CD4-positive, alpha-beta T cell treated with Interleukin-21 for 1 hour (primary cell): ENCODE measurements around the gene SLC35F1.

Source experiments
- DNase-seq: peaks from one replicate; pipeline ENCODE4 v3.0.0-alpha.2; 2020

Gene SLC35F1

DNA sequence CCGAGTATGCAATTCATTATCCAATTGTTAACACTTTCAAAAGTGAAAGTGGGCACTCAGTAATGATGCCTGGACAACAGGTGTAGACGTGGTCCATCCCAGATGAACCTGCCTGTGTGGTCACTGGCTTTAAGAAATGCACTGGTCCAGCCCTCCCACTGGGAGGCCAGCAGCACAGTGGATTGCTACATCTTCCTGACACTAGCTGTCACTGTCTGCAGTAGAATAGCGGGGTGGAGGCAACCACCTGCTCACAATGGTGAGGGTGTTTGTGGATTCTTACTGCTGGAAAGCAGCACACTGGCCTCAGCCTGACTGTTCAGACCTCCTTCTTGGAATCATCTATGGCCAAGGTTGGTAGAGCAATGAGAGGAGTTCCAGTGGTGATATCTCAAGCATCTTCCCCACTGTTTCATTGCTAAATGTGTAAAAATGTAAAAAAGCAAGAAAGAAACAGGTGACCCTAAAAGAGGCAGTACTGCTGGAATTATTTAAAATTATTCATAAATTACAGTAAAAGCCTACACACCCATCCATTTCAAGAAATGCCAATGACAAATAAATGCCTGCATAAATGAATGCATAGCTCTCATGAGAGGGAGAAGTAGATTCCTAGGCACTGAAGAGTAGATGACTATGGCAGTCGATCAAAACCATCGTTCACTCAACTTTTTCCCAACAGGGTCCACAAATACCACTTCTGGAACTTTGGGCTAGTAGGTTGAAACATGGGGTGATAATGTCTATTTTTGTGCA, 413.0 kb downstream of the SLC35F1 start:
- no peak for DNase-seq

DNA sequence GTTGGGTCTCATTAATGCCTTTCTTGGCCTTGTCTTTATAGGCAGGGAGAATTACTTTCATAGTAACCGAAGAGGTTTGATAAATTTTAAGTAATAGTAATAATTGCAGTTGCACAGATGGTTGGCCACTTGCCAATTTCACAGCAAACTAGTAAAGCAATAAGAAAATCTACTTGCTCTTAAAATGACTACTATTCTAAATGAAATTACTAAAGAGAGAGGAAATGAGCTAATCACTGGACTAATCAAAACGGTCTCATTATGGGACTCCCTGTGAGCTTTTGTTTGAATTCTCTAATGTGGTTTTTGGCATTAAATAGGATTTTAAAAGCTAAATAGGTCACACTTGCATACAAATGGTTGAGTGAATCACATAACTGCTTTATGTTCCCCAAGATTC, 413.6 kb downstream of the SLC35F1 start:
- DNase-seq, result no peak

DNA sequence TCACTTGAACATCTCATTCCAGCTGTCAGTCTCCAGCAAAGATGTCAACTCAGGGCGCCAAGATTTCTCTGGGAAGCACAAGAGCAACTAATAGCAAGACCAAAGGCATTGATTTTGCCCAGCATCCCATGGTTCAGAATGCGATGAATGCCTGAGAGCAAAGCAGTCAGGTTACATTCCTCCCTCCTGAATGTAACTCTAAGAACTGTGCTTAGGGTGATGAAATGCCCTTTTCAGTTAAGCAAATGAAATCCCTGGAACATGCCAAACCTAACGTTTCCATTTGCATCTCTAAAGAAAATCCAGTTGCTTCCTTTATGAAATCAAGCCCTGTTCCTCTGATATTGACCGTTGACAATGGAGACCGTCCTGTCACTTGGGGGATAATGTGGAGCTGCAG, 417.1 kb downstream of the SLC35F1 start:
- no peak for DNase-seq

DNA sequence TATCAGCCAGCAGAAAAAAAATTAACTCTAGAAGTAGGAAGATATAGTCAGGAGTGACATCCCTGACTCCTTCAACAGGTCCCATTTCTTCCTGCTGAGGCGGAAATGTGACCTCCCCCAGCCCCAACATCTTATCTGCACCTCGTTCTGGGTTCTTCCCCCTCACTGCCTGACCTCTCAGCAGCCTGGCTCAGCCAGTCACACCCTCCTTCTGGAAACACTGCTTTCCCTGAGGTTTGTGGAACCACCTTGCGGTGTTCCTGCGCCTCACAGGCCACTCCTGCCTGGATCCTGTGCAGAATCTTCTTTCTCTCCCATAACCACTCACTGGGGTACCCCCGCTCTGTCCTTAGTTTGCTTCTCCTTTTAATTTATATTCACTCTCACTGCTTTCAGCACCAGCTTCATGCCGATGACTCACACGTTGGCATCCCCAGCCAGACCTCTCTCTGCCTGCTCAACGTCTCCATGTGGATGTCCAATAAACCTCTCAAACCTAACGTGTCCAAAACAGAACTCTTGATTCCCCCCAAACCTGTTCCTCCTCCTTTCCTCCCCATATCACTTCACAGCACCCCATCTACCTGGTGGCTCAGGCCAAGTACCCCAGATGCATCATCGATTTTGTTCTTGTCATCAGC, 418.3 kb downstream of the SLC35F1 start:
- no peak for DNase-seq

DNA sequence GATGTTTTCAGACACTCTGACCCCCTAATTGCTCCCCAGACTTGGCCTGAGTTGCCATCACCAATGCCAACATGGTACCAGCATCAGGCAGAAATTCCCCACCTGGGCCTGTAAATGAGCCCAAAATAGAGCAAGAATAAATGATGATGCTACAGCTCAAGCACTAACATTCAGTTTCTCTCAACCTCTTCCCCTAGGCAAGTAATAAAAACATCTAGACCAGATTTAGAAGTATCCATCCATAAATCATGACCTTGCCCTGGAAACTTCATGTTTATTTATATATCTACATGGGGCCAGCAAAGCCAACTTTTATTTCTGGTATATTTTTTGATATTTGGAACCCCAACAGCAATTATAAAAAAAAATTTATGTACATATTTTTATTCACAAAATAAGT, 419.6 kb downstream of the SLC35F1 start:
- no peak for DNase-seq

DNA sequence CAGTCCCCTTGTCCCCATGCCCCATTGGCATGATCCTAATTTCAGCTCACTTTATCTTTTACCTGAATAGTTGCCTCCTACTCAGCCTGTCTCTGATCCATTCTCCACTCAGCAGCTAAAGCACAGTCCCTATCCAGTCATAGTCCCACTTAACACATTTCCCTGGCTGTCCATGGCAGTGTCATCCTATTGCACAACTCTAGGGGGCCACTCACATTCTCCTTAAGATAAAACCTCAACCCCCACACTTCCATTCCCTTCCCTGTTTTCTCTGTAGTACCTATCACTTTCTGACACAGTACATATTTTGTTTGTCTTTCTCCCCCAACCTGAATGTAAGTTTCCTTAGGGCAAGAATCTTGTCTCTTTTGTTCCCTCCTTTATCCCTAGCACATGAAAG, 420.2 kb downstream of the SLC35F1 start:
- DNase-seq, result no peak

DNA sequence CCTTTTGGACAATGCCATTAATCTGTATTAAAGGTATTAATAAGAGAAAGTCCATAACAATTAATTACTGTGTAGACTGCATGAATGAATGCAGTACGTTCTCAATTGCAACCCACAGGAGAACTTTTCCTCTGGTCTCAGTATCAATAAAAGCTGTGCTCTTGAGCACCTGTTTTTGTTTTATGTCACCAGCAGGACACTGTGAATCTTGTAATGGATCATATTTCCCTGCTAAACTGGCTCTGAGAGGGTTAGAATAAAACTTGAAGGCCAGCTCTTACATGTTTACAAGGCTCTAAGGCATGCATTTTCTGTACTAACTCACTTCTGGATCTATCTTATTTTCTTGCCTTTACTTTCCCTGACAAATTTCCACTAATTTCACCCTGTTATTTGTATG, 426.7 kb downstream of the SLC35F1 start:
- DNase-seq, result no peak

DNA sequence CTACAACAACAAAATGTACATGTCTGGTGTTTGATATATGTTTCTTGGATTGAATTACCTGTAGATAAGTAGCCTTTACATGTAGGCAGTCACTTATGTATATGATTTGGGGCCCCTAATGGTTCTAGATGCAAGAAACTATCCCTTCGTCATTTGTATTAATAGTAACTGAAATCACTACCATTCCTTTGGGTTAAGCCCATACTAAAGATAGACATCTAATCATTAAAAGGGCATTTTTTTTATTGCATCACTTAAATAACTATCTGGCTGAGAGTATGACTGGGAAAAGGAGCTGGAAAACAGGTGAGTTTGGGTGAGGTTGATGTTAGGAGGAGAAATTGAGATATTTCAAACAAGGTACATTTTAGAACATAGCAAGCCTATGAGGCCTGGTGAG, 427.6 kb downstream of the SLC35F1 start:
- DNase-seq, result no peak

DNA sequence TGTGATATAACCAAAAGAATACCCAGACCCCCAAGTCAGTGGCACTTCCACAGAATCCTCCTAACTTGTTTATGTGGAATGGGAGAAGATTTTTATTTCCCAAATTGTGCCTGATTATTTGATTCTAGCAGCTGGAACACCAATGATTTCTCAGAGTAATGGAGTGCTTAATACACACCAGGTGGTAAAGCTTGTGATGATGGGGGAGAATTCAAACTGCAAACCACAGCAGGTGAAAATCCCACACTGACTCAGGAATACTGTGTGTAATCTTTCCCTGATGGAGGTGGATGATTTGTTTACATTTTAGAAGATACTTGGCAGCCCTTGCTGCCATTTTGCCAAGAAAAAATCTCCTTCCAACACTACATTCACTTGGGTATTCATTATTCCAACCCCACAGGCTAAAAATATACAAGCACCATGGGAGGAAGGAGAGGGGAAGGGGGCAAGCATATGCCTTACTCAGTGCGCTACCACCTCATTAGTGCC, 428.3 kb downstream of the SLC35F1 start:
- no peak for DNase-seq

DNA sequence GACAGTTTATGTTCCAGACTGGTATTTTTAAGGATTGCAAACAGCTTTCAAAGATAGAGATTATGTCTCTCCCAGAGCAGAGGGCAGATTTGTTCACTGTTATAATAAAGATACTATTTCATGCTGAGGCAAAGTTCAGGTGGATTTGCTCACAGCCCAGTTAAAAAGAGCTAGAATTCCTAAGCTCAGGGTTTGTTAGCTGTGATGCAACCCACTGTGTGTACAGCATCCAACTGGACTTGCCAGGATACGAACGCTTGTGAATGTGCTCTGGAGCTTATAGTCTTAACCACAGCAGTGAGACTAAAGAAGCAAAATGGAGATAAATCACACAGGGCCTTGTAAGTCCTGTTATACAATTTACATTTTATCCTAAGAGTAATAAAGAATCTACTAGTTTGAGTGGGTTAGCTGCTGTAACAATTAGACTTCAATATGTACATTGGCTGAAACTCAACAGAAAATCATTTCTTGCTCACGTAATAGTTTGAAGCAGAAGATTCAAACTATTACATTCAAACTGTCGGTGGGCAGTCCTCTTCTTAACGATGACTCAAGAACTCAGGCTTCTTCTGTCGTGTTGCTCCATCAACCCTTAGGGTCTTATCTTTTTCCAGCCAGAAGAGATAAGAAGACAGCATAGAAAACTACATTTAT, 437.1 kb downstream of the SLC35F1 start:
- no peak for DNase-seq

DNA sequence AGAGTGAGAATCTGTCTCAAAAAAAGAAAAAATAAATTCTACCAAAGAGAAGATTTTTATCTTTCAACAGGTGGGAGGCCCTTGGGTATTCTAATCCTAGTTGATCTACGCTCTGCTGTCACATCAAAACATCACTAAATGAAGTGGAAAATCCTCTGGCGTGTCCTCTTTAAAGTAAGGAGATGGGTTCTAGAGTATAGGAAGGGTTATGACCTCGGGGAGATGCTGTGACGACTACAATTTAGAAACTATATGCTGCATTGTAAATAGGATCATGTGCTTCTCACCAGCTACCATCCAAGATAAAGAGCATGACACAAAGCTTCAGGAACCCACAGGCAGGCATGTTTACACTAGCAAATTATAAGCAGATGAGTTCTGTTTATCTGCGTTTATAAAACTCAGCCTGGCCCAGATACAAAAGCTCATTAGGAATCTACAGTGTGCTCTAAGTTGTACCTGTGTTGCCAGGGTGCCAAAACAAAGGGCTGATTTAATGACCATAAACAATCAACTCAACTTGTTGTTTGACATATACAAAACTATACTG, 443.9 kb downstream of the SLC35F1 start:
- DNase-seq, result no peak

DNA sequence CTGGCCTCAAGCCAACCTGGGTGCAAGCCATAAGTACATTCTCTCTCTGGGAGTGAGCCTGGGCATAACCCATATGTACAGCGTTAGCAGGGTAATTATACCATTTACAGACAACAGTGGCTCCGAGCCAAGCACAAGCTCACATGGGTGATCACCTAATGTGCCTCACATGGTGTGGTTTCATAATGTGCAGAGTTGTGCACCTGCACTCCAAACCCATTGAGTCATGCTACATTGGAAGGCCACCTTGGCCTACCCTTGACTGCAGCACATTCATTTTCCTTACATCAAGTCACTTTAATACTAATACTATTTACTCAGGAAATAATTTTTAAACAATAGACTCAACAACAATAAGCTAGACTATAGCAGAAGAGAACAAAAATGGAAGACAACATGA, 446.5 kb downstream of the SLC35F1 start:
- DNase-seq, result no peak

DNA sequence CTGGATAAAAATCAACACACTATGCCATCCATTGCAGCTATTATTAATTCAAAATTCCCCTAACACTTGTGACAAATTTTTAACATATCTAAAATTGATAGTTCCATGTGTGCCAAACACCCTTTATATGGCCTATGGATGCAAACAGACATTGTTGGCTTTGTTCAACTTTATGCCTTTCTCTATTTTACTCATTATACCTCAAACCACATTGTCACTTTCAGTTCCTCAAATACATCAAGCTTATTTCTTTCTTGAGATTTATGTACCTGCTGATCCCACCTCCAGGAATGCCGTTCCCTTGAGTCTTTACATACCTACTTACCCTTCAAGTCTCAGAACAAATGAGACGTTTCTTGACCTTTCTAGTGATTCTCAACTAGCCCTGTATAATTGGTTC, 447.6 kb downstream of the SLC35F1 start:
- DNase-seq, result no peak

DNA sequence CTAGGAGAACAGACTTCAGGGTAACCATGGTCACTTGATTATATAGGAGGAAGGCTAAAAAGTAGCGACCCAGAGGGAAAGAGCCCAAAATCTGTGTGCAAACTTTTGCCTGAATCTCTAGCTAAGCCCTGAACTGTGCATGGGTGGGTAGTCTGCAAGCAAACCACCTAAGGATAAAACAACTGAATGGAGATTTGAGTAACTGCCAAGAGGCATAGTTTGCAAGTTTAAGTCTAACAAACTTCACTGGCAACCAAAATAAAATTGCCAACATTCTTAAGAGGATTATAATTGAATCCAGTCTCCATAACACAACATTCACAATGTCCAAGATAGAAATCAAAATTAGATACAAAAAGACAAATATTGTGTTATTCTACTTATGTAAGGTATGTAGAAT, 449.0 kb downstream of the SLC35F1 start:
- no peak for DNase-seq

DNA sequence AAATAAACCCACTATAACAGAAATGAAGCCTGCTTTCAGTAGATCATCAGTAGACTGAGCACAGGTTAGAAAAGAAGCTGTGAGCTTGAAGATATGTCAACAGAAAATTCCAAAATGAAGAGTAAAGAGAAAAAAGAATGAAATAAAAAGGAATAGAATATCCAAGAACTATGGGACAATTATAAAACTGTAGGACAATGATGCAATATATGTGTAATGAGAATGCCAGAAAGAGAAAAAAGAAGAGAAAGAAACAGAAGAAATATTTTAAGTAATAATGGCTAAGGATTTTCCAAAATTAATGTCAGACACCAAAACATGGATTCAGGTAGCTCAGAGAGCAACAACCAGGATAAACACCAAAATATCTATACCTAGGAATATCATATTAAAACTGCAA, 449.6 kb downstream of the SLC35F1 start:
- no peak for DNase-seq
